Measurements from ENCODE around the gene ARTN.

The ARTN gene, protein sequence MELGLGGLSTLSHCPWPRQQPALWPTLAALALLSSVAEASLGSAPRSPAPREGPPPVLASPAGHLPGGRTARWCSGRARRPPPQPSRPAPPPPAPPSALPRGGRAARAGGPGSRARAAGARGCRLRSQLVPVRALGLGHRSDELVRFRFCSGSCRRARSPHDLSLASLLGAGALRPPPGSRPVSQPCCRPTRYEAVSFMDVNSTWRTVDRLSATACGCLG

DNA sequence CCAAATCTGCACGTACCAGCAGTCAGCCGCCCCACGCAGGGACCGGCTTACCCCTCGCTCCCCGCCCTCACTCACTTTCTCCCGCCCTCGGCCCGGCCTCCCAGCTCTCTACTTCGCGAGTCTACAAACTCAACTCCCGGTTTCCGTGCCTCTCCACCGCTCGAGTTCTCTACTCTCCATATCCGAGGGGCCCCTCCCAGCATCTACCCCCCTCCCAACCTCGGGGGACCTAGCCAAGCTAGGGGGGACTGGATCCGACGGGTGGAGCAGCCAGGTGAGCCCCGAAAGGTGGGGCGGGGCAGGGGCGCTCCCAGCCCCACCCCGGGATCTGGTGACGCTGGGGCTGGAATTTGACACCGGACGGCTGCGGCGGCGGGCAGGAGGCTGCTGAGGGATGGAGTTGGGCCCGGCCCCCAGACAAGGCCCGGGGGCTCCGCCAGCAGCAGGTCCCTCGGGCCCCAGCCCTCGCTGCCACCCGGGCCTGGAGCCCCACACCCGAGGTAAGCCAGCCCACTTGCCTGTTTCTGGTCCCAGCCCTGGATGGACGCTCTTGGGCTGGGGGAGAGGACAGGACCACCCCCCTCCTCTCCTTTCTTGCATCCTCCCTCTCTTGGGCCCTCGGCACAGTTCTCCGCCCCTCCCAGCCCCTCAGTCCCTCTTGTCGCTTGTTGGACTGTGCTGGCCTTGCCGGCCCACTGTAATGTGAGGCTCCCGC is at the start of gene ARTN:
ARTN (plus strand) TSS at position 416 of the 715 bp plus-strand sequence. CDS start 1,856 bp downstream, outside the sequence.
- no peak for DNase-seq

DNA sequence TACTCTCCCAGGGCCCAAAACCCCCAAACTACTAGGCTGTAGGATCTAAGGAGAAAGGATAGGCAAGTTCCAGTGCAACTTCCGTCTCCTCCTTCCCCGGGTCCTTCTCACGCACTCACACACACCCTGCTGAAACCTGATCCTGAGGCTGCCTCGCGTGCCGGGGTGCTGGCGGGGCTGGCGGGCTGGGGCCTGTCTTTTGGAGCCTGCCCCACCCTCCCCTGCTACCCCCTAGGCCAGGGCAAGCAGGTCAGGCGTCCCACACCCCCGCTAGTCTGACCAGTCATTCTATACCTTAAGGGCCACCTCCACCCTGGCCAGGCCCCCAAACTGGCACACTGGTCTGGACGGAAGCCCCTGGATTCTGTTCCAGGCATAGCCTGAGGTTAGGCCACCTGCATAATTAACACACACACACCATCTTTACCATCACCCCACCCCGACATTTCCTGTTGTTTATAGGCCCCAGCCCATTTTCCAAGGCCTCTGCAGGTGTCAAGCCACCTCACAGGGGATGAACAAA is 48.3 kb upstream of the ARTN start:
- no peak for DNase-seq

DNA sequence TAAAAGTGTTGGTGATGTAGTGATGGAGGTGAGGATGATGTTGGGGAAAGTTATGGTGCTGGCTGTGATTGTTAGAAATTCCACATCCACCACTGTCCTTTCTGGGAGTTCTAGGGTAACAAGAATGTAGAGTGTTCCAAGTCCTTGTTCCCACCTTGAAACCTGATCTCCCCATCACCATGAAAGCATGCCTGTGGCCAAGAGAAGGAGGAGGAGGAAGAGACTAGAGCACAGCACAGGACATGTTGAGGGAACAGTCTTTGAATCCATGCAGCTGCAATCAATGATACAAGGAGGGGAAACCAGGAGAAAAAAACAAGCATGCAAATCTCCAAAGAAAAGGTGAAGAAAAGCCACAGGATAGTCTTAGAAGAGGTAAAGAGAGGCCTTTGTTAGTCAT is 45.9 kb upstream of the ARTN start:
- DNase-seq: no peak

DNA sequence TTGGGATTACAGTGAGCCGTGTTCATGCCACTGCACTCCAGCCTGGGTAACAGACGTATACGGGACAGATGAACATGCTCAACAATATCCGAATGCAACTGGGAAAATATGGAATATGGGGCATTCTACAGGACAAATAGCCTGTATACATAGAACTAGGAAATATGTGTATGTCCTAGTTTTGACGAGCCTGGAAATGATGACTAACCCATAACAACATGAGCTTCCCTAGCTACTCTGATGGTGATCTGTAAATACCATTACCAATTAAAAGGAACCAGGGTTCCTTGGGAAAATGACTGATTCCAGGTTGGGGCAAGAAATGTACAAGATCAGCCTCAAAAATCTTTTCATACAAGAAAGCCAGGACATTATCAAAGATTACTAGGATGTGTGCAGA is 42.8 kb upstream of the ARTN start:
- DNase-seq: no peak

DNA sequence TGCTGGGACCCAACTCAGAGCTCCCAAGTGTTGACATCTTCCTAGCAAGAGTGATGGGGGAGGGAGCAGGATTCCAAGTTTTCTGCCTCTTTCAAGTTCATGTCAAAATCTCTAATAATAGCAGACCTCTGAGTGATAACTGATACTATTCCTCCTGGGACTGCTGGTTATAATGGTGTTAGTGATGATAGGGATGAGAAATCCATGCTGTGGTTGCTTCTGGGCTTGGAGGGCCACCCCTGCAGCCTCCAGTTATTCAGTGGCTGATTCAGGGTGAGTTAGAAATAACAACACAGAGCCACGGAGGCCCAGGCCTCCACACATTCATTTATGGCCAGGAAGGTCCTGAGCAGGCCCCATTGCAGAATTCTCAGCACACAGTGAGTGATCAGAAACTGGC is 40.6 kb upstream of the ARTN start:
- DNase-seq: no peak

DNA sequence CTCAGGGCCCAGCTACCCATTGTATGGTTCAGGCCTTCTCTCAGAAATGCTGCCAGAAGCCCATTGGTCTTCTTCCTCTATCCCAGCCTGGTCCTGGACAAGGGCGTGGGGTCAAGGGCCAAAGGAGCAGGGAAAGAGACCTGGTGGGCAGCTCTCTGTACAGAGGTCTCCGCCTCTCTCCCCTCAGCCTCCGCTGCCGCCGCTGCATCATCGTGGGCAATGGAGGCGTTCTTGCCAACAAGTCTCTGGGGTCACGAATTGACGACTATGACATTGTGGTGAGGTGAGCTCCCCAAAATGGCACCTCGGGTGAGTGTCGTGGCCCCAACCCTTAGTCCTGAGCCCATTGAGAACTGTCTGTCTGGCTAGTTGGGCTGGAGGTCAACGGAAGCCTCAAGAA is 34.6 kb upstream of the ARTN start:
- no peak for DNase-seq

DNA sequence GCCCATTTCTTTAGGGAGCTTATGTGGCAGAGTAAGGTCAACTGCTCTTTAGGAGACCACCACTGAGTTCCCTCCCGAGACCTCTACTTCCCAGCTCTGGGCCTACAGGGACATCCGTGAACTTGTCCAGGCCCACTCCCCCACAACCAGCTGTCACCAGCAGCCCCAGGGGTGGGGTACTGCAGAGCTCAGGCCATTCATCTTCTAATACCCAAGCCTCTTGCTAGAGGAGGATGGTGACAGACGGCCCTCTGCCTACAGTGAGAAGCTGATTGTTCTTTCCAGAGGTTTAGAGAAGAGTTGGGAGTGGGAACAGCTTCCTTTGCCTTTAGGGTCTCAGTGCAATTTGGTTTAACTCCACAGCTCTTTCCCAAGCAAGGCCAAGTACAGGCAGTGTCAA is 33.2 kb upstream of the ARTN start:
- no peak for DNase-seq

DNA sequence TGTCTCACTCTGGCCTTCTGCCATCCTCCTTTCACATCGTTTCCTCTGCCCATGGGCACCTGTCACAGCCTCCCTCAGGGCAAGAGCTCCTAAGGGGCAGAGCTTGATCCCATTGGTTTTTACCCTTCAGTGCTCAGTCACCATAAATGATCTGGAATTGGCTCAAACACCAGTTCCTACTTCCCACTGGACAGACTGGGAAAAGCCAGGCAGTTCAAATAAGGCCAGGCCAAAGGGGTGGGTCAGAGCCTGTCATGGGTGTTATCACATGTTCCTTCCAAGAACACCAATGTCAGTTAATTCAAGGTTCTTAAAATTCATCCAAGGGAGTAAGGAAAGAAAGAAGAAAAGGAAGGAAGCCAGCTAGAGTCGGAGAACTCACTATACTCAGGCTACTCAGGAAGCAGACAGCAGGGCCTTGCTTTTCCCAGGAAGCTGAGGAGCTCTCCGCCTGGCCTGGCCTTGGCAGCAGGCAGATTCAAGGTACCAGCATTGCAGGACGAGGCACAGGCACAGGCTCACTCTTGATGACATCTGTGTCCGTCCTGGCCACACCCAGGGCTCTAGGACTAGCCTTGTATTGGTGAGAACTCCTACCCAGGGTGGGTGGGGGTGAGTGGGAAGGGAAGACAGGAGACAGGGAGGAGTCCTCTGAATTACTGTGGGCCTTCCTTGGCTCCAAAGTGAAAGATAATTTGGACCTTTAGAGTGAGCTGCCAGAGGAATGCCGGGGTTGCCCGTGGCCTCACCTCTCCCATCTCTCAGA is 32.2 kb upstream of the ARTN start:
- no peak for DNase-seq

DNA sequence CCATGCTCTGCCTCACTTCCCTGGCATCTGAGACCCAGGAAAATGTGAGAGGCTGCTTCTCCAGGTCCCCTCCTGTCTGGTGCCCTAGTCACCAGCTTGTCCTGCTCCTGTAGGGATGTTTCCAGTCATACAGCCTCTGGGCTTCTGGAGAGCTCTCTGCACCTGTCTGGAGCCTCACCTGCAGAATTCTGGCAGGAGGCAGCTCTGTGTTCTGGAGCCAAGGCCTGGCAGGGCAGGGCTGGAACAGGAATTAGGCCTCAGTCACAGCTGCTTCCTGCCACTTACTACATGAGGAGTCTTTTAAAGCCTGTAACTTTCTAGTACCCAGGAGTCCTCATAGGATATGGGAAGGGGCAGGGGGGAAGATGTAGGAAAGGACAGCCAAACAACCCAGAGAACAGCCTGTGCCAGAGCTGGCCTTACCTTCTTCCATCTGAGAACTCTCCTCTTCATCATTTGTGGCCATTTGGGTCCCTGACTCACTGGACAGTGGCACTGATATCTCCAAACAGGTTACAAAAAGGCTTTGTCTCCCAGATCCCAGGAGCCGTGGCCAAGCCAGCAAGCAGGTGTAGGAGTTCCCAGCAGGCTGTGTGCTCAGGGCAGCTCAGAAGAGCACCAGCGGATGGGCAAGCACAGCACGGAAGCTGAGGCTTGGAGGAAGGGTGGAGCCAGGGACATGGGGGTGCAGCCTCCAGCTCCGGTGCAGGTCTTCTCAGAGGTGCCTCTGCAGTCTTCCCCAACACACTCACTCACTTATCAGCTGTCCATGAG is 31.4 kb upstream of the ARTN start:
- no peak for DNase-seq

DNA sequence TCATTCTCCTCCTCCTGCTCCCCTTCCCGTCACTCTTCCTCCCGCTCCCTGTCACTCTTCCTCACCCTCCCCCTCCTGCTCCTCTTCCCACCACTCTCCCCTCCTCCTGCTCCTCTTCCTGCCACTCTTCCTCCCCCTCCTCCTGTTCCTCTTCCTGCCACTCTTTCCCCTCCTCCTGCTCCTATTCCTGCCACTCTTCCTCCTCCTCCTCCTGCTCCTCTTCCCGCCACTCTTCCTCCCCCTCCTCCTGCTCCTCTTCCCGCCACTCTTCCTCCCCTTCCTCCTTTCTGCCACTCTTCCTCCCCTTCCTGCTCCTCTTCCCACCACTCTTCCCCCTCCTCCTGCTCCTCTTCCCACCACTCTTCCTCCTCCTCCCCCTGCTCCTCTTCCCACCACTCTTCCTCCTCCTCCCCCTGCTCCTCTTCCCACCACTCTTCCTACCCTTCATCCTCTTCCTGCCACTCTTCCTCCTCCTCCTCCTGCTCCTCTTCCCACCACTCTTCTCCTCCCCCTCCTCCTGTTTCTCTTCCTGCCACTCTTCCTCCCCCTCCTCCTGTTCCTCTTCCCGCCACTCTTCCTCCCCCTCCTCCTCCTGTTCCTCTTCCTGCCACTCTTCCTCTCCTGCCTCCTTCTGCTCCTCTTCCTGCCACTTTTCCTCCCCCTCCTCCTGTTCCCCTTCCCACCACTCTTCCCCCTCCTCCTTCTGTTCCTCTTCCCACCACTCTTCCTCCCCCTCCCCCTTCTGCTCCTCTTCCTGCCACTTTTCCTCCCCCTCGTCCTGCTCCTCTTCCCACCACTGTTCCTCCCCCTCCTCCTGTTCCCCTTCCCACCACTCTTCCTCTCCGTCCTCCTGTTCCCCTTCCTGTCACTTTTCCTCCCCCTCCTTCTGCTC is 28.7 kb upstream of the ARTN start:
- no peak for DNase-seq

DNA sequence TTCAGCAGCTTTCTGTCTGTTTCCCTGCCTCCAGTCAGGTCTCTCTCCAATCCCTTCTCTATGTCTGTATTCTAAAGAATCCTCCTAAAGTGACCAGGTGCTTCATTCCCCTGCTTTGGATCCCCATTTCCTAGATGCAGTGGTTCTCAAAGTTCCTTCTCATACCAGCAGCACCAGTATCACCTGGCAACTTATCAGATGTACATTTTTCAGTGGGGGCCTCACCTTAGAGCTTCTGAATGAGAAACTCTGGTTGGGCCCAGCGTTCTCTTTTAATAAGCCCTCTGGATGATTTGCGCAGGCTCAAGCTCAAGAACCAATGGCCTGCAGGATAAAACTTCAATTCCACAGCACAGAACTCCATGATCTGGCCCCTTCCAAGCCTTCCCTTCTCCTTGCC is 25.4 kb upstream of the ARTN start:
- DNase-seq: no peak

DNA sequence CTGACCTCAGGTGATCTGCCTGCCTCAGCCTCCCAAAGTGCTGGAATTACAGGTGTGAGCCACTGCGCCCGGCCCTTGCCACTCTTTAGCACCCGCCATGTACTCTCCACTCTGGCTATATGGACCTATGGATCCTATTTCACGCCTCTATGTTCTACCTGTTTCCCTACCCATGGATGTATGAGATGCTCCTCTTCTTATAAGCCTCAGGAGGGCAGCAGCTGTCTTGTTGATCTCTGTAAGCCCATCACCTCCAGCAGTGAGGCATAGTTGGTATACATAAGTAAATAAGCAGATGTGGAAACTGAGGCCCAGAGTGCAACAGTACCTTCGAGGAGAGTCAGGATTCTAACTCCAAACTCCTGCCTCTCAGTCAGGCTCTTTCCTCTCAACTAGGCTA is 24.7 kb upstream of the ARTN start:
- no peak for DNase-seq

DNA sequence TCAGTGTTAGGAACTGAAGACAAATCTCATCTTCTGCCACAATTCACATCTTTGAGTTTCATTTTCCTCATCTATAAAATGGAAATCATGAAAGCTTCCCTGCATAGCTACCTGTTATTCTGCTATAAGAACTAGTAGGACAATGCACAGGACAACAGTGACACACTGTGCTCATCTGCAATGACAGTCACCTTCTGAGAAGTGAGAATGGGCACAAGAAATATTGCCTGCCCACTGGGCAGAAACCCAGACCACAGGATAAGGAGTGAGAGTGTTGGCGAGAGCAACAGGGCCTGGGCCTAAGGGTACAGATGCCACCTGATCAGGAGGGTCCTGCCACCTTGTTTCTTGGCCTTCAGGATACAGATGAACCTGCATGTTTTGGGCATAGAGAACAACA is 23.3 kb upstream of the ARTN start:
- no peak for DNase-seq

DNA sequence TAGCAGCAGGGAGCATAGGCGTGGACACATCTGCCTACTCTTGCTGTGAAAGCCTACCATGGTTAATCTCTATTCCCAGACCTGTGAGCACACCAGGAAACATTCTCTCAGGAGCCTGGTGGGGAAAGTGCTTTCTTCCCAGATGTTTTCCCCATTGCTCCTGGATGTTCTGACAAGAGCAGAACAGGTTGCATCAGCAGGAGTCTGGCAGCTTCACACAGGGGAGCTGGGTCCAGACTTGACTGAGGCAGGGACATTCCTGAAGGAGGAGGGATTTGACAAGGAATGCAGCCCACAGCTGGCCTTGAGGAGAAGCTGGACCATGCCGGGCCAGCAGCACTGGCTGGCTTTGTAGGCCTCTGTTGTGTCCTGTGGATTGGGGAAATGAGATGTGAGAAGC is 21.0 kb upstream of the ARTN start:
- DNase-seq: no peak

DNA sequence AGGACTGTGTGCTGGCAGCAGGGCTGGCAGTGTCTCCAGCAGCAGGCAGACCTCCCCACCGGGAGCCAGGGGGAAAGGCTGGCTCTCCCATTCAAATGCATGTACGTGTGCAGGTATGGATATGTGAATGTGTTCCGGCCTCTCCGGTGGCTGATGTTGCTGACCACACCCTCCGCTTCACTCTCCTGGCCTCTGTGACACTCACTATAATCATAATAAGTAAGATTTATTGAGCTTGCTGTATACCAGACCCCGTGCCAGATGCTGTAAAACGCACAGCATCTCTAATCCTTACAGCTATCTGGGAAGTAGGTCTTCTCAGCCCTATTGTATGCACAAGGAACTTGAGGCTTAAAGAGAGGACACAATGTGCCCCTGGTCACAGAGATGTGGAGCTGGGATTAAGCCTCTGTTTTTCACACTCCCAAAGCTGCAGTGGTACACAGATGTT is 20.5 kb upstream of the ARTN start:
- DNase-seq: no peak

DNA sequence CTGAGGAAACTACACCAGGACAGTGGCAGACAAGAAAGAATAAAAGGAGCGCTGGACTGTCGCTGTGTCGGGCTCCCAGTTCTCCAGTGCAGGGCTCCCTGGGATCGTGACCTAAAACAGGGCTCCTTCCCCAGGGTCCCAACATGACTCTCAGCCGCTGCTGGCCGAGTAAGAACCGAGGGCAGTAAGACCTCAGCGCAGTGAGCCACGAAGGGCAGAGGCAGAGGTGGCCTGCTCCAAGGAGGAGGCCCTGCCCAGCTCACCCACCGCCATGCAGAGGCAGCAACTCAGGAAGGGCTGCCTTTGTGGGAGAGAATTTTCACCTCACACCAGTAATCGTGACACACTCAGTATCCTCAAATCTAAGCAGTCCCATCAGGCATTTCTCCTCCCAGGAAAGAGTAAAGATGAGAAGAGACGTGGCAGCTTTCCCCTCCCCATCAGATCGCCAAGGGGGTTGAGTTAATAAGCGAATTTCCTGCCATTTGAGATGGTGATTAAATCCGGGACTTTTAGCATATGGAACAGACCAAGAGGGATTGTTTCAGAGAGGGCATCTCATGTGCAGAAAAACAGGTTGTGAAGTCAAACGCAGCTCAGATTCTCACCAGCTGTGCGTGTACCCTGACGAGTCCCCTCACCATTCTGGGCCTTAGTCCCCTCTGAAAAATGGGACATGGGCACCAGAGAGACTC is 19.8 kb upstream of the ARTN start:
- DNase-seq: no peak

DNA sequence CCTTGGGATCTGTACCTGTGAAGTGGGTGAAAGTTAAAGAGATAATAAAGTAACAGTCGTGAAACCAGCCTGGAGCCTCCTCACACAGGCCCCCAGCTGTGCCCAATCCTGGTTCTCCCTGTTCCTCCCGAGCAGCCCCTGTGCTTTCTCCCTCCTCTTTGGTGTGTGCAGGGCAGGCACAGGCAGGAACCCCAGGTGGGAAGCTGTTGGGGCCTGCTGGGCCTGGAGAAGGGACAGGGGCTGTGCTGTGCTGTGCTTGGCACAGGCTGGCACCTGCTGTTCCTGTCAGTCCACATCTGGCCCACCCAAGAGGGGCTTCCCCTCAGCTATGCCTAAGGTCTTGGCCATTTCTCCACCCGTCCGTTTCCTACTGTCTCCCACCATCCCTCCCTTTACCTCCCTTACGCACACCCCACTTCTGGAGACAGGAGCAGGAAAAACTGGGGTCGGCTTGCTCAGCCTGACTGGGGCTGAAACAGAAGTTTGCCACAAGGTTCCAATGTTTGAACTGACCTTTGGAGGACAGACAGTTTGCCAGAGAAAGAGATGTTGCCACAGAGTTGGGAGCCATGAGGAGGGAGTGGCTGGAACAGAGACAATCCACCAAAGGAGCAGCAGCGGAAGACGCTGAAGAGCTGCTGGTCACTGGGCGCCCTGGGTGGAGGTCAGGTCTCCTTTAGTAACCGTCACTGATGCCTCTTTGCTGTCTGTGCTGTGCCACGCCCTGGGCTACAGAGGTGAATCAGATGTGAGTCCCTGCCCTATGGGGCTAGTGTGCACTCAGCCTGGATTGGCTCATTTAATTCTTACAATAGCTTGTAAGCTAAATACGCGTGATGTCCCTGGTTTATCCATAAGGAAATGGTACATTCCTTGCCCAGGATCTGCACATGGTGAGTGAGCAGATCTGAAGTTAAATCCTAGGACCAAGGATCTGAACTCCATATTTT is 18.8 kb upstream of the ARTN start:
- DNase-seq: no peak

DNA sequence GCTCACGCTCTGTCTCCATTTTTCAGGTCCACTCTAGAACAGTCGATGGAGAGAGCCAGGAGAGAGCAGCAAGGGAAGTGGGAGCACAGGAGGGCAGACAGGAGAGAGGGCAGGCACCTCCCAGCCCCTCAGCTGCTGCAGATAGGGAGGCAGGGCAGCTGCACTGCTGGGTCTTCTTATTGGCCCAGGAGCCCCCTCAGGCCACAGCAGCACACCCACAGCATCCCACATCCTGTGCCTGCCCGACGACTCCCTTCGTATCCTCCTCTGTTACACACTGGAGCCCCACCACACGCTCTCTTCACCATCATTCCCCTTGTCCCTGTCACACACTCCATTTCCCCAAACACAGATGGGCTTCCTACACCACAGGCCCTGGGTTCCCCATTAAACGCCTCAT is 13.7 kb upstream of the ARTN start:
- DNase-seq: no peak

DNA sequence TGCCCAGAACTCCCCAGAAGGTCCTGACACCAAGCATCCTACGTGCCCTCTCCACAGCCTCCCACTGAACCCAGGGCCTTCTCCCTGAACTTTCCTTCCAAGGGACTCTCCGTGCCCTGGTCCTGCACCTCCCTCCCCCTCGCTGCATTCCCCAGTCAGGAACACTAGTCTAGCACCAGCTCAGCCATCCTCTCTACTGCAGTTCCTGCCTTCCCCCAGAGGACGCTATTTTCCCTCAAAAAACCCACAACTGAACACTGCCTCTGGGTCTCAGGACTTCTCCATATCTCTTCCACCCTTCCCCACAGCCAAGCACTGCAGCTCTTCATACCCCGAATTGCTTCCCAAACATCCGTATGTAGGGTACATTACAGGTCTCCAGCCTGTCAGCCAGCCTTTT is 12.6 kb upstream of the ARTN start:
- DNase-seq: no peak

DNA sequence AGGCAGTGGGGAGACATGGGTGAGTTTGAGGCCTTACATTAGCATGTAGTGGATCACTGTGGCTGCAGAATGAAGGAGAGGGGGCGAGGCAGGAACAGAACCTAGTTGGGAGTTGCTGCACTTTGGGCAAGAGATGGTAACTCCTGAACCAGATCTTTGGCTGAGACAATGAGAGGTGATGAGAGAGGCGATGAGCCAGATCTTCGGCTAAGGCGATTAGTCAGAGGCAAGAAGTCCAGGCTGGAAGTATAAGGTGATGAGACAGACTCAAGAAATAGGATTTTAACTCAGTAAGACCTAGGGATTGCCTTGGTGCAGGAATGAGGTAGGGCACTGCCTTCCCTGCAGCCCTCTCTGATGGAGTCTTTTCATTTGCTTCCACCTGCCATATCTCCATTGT is 9.1 kb upstream of the ARTN start:
- no peak for DNase-seq
